Medulla oblongata (tissue), 1 donor: Measurements from ENCODE around the gene VPS37B.

Source experiments
- DNase-seq: peaks from one replicate; pipeline ENCODE4 v3.0.0-alpha.2; 2015; ENCODE audit errors: extremely low spot score

VPS37B gene

DNA sequence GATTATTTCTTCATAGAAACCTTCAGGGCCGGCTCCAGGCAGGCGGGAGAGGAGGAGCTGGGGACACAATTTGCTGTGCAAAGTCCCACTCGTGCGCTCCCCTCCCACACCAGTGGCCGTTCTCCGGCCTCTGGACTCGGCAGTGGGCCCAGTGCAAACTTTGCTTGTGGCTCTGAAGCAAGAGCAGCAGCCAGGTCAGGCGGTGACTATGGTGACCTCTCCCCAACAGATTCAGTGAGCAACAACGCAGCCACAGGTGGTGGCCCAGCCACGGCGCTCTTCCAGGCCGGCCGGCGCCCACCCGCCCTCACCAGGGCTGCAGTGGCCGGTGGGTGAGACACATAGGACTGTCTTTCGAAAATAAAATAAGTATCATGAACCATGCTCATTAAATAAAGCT, 29.5 kb downstream of the VPS37B start:
- DNase-seq = no peak

DNA sequence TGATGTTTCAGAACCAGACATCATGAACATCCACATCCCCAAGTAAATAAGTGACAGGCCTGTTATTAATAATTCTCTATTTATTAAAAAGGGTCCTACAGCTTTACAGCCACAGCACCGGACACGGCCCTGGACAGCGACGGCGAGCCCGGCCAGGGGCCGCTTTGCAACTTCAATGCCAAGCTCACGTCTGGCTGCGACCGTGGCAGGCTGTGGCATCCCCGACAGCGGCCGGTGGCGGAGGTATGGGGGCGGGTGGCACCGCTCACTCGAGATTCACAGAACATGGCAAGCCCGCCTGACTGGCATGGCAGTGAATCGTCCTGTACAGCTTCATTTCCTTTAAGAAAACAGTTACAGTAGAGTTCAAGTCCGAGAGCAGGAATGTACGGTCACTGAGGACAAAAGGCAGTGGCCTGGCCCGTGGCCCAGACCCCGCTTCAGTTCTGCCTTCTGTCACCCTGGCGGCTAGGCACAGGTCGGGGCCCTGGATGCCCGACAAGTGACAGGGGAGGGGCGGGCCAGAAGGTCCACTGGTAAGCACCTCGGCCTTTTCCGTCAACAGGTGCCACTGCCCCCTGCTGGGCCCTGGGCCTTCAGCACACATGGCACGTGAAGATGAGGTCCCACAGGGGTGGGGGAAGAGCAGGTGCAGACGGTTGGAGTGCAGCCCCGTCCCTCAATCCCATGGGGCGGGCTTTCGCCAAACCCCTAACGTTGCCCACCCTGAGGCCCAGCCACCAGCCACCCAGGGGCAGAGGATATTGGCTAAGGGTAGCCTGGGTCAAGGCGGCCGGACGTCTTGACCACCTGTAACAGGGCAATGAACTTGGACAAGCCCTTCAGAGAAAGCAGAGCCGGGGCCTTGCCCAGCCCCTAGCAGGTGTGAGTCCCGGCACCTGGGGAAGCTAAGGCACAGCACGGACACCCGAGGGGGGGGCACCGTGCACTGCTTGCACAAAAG, 30.4 kb downstream of the VPS37B start:
- no peak for DNase-seq

DNA sequence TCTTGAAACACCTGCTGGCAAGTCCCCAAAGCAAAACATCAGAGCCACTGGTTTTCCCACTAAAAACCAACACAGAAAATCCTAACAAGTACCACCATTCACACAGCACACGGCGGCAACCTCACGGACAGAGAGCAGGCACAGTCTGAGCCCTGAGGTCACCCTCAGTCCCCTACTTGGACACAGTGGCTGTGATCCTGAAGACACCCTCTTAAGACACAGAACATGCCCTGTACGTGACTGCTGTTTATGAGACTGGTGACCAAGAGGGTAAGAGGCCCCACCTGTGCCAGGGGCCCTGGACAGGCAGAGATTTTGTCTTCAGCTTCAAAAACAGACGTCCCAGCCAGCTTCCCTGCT, 31.1 kb downstream of the VPS37B start:
- no peak for DNase-seq

DNA sequence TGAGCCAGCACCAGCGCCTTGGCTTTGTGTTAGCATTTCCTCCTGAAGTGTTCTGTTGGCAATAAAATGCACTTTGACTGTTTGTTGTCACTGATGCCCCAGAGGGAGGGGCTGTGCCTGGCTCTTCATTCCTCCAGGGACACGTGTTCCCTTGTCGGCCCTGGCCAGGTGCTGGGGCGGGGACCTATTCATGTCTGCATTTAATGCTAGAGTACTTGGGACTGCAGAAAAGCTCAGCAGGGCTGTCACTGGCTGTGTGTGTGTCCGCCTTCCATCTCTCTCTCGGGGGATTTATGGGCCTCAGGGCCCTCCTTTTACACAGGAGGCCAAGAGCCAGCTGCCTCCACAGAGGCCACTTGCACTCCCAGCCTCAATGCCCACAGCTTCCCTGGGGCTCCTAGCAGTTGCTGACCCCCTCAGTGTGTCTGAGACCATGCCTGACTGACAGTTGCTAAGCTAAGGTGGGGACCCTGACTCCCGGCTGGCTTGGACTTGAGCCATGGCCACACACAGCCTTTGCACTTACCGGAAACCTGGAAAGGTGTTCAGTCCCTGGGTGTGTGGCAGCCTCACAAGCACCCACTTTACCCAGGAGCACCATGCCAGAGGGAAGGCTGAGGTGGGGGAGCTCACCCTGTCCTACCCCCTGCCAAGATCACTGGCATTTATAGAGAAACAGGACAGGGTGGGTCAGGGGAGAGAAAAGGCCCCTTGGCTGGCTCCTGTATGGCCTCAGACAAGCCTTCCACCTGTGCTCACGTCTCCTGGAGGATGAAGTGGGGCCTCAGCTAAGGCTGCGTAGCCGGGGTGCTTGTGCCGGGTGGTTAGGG, 32.8 kb downstream of the VPS37B start:
- no peak for DNase-seq

DNA sequence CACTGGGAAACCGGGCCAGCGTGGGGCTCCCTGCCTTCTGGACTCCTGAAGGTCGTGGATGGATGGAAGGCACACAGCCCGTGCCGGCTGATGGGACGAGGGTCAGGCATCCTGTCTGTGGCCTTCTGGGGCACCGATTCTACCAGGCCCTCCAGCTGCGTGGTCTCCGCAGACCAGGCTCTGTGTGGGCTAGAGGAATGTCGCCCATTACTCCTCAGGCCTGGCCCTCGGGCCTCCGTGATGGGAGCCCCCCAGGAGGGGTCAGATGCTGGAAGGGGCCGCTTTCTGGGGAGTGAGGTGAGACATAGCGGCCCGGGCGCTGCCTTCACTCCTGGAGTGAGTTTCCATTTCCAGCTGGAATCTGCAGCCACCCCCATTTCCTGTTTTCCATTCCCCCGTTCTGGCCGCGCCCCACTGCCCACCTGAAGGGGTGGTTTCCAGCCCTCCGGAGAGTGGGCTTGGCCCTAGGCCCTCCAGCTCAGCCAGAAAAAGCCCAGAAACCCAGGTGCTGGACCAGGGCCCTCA, 33.8 kb downstream of the VPS37B start:
- no peak for DNase-seq

DNA sequence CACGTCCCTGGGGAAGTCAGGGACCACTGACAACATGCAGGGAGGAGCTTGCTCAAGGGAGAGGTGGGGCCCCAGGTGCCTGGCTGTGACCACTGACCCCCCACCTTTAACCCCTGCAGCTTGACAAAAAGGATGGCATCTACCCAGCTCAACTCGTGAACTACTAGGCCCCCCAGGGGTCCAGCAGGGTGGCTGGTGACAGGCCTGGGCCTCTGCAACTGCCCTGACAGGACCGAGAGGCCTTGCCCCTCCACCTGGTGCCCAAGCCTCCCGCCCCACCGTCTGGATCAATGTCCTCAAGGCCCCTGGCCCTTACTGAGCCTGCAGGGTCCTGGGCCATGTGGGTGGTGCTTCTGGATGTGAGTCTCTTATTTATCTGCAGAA, 34.3 kb downstream of the VPS37B start:
- no peak for DNase-seq

DNA sequence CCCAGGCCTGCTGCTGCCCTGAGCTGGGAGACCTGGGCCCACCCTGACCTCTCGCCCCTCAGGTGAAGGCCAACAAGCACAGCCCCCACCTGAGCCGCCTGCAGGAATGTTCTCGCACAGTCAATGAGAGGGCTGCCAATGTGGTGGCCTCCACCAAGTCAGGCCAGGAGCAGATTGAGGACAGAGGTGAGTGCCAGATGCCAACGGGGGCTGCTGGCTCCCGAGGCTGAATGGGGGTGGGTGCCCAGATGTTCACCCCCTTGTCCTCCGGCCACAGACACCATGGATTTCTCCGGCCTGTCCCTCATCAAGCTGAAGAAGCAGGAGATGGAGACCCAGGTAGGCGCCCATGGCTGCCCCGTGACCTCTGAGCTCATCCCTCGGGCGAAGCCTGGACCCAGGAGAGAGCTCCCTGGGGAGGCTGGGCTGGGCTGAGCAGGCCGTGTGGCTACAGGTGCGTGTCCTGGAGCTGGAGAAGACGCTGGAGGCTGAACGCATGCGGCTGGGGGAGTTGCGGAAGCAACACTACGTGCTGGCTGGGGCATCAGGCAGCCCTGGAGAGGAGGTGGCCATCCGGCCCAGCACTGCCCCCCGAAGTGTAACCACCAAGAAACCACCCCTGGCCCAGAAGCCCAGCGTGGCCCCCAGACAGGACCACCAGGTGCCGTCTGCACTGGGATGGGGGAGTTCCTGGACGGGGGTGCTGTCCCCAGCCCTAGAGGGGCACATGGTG, 34.9 kb downstream of the VPS37B start:
- DNase-seq = no peak

DNA sequence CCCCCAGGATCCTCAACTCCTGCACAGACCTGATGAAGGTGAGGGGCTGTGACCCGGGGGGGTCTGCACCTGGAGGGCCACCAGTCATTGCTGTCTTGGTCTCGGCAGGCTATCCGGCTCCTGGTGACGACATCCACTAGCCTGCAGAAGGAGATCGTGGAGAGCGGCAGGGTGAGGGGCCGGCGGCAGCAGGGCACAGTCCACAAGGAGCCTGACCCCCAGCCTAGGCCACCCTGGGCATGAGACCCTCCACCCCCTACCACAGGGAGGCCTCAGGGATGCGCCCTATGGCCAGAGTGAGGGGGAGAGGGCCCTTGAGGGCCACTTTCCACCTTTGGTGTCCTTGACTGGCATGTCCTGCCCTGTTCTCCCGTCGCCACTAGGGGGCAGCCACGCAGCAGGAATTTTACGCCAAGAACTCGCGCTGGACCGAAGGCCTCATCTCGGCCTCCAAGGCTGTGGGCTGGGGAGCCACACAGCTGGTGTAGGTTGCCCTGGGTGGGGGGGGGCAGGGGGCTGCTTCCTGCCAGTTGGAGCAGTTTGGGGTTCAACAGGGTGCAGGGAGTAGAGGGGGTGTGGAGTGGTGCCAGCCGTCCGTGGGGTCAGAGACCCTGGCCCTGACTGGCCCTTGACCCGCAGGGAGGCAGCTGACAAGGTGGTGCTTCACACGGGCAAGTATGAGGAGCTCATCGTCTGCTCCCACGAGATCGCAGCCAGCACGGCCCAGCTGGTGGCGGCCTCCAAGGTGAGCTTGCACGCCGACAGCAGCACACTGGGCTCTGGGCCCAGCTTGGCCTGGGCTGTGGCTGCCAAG, 35.7 kb downstream of the VPS37B start:
- peak; percentile 91 for DNase-seq

DNA sequence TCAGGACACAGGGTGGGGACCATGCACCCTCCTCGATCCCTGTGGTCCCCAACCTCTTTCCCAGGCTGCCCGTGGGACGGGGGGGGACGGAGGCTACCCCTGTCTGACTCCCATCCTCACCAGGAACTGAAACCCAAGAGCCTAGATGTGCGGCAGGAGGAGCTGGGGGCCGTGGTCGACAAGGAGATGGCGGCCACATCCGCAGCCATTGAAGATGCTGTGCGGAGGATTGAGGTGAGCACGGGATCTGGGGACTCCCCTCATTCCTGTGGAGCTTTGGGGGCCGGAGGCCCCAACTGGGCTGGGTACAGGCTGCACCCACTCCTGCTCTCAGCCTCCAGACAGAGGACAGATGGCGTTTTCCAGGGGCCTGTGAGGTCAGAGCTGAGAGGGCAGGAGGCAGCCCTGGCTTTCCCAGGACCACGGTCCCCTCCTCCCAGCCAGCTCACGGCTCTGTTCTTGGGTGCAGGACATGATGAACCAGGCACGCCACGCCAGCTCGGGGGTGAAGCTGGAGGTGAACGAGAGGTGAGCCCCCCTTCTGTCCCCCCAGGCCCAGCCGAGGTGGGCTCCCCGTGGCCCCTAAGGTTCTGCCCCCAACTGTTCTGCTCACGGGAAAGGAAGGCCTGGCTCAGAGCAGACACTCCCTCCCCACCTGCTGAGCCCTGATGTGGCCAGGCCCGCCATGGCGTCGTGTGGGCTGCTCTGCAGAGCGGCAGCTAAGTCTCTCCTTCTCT, 36.5 kb downstream of the VPS37B start:
- no peak for DNase-seq

DNA sequence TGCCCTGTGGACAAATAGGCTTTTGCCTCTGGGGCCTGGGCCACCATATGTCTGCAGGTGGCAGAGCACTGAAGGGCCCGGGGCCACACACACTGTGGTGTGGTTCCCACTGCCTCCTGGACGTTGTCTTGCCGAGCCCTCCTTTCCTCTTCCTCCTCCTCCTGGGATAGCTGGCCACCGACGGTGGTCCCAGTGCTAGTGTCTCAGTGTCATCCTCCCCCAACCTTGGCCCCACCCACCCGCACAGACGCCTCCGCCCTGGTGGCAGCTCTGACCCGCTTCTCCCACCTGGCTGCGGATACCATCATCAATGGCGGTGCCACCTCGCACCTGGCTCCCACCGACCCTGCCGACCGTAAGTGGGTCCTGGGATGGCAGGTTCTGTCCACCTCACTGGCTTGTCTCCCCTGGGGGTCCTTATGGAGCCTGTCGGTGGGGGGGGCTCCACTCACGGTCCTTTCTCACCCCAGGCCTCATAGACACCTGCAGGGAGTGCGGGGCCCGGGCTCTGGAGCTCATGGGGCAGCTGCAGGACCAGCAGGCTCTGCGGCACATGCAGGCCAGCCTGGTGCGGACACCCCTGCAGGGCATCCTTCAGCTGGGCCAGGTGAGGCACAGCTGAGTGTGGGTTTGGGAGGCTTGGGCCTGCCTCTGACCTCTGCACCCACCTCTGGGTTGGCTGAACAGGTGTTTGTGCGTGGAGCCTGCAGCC, 37.2 kb downstream of the VPS37B start:
- no peak for DNase-seq

DNA sequence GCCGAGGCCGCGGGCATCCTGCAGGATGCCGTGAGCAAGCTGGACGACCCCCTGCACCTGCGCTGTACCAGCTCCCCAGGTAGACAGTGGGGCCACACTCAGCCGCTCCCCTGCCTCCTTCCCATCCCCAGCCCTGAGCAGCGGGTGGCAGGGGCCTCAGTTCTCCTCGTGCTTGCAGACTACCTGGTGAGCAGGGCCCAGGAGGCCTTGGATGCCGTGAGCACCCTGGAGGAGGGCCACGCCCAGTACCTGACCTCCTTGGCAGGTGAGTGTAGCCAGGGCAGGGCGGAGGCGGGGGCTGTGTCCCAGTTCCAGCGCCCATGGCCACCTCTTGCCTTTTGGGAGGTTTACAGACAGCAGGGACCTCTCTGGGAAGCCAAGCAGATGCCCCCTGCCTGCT, 37.8 kb downstream of the VPS37B start:
- DNase-seq = no peak

DNA sequence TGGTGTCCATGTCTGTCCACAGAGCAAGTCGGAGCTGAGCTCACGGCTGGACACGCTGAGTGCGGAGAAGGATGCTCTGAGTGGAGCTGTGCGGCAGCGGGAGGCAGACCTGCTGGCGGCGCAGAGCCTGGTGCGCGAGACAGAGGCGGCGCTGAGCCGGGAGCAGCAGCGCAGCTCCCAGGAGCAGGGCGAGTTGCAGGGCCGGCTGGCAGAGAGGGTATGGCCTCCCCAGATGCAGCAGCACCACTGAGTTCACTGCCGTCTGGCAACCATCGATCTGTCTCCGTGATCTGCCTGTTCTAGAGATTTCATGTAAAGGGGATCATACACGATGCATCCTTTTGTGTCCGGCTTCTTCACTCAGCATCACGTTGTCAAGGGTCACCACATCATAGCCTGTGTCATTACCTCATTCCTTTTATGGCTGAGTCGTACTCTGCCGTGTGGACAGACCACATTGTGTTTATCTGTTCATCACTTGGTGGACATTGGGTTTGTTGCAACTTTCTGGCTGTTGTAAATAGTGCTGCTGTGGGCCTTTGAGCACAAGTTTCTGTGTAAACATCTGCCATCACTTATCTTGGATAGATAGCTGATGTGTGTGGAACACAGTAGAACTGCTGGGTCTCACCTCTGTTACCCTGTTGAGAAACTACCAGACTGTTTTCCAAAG, 38.8 kb downstream of the VPS37B start:
- no peak for DNase-seq

DNA sequence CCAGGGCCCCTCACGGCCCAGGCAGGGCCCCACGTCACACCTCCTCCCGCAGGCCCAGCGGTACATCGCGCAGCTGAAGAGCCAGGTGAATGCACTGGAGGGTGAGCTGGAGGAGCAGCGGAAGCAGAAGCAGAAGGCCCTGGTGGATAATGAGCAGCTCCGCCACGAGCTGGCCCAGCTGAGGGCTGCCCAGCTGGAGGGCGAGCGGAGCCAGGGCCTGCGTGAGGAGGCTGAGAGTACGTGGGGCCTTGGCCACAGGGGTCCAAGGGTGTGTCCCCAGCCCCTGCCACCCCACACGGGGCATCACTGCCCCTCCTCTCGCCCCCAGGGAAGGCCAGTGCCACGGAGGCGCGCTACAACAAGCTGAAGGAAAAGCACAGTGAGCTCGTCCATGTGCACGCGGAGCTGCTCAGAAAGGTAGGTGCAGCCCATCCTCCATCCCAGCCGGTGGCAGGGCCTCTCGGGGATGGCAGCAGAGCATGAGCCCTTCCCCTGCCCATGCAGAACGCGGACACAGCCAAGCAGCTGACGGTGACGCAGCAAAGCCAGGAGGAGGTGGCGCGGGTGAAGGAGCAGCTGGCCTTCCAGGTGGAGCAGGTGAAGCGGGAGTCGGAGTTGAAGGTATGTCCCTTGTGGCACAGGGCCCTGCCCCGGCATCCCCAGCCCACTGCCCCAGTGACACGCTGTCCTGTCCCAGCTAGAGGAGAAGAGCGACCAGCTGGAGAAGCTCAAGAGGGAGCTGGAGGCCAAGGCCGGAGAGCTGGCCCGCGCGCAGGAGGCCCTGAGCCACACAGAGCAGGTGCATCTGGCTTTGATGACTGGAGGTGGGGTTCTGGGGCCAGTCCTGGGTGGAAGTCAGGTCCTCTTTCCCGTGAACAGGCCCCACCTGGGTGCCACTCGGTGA, 39.7 kb downstream of the VPS37B start:
- no peak for DNase-seq

DNA sequence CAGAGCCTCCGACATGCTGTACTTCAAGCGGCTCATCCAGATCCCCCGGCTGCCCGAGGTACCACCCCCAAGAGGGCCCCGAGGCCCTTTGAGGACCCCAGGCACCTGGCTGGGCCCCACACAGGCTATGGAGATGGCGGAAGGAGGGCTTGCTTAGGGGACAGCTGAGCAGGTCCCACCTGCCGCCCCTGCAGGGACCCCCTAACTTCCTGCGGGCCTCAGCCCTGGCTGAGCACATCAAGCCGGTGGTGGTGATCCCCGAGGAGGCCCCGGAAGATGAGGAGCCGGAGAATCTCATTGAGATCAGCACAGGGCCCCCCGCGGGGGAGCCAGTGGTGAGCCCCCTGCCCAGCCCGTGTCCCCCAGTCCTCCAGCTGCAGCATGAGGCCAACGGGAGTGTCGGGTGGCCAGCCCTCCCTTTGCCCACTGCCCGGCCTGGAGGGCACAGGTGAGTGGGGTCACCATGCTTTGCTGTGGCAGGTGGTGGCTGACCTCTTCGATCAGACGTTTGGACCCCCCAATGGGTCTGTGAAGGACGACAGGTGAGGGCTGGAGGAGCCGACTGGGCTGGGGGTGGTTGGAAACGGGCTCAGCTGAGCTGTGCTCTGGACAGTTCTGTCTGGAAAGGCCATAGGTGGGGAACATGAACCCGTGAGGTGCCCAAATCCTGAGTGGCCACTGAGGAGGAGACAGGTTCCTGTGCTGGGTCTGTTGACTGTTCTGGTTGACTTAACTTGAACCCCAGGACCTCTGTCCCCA, 40.7 kb downstream of the VPS37B start:
- DNase-seq = no peak

DNA sequence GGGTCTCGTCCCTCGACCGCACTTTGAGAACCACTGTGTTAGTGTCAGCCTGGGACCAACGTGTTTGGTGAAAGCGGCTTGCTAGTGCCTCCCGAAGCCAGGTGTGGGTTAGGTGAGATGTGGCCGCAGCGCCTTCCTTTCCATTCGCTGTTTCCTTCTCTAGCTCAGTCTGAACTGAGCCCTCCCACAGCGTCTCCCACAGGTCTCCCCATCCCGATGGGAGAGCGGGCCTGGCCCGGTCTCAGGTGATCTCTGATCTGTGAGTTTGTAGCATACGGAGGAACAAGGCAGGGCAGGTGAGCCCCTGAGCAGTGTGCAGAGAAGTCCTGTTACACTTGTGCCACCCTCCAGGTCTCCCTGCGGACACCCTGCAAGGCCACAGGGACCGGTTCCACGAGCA, 41.4 kb downstream of the VPS37B start:
- no peak for DNase-seq

DNA sequence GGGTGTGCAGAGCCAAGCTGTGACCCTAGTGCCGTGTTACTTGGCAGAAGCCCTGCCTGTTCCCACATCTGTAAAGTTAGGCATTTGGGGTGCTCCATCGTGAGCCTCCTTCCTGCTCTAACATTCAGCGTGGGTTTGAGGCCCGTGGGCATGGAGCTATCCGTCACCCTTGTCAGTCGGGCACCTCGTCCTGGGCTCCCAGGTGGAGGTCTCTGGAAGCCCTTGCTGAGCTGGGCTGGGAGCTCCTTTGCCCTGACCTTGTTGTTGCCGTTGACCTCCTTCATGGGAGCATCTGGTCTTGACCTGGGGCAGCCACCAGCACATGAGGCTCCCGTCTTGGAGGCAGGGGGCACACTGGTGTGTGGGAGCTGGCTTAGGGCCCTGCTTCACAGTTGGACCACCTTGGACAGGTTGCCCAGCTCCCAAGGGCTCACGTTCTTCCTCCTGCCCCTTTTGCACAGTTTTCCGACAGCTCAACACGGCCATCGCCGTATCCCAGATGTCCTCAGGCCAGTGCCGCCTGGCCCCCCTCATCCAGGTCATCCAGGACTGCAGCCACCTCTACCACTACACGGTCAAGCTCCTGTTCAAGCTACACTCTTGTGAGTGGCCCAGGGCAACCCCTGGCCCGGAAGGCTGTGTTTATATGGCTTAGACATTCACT, 42.2 kb downstream of the VPS37B start:
- no peak for DNase-seq
